GM23338 (cell line): ENCODE data around the gene CTXN1.

Experiments used
- EZH2 ChIP-seq: fragments of 200-600 bp; sonication (generic); IDR thresholded peaks from one replicate; pipeline ENCODE4 v1.8.0; 2017; ENCODE audit warnings: antibody characterized with exemption, mild to moderate bottlenecking, low read depth; ENCODE audit not compliant: unreplicated experiment
- TF ChIP-seq, protein P1 (sequence below): IDR thresholded peaks from one replicate; pipeline ENCODE4 v1.6.1; 2018; ENCODE audit warnings: antibody characterized with exemption; ENCODE audit not compliant: unreplicated experiment

DNA sequence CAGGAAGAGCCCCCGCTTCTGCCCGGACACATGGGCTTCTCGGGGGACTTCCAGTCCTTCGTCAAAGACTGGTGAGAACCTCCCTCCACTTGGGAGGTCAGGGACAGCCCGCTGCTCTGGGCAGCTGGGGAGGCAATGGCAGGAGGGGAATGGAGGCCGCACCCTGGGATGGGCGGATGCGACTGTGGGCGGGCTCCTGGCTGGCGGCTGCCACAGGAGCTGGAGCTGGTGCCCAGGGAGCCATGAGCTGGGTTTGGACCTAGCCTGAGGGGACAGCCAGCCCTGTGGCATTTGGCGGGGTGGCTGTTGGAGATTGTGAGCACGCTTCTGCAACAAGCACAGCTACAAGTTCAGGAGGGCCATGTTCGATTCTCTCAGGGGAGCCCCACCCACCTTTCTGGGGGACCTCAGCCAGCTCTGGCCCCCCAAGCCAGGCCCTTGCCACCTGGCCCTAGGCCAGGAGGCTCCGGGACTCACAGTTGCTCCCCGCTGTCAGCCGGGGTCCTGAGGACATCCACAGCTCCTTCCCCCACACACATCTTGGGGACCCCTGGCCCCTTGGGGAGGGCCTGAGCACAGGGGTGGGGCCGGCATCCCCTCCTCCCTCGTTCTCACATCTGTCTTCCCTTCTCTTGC, 14.3 kb downstream of the CTXN1 start:
- TF ChIP-seq EZH2 = no peak
- TF ChIP-seq, protein P1, sequence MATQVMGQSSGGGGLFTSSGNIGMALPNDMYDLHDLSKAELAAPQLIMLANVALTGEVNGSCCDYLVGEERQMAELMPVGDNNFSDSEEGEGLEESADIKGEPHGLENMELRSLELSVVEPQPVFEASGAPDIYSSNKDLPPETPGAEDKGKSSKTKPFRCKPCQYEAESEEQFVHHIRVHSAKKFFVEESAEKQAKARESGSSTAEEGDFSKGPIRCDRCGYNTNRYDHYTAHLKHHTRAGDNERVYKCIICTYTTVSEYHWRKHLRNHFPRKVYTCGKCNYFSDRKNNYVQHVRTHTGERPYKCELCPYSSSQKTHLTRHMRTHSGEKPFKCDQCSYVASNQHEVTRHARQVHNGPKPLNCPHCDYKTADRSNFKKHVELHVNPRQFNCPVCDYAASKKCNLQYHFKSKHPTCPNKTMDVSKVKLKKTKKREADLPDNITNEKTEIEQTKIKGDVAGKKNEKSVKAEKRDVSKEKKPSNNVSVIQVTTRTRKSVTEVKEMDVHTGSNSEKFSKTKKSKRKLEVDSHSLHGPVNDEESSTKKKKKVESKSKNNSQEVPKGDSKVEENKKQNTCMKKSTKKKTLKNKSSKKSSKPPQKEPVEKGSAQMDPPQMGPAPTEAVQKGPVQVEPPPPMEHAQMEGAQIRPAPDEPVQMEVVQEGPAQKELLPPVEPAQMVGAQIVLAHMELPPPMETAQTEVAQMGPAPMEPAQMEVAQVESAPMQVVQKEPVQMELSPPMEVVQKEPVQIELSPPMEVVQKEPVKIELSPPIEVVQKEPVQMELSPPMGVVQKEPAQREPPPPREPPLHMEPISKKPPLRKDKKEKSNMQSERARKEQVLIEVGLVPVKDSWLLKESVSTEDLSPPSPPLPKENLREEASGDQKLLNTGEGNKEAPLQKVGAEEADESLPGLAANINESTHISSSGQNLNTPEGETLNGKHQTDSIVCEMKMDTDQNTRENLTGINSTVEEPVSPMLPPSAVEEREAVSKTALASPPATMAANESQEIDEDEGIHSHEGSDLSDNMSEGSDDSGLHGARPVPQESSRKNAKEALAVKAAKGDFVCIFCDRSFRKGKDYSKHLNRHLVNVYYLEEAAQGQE = no peak
